IMR-90 (cell line): ENCODE measurements around the gene SLC38A5. TPM values are rescaled to one million over a fixed set of nuclear protein-coding genes. Genes with fewer than 3 reads are reported as not detected.

ENCODE experiments used
- ATAC-seq: fragments of 200-7000 bp; cut with Tn5 transposase; 2 replicates; pipeline ENCODE4 v1.9.1; 2020; ENCODE audit warnings: low read depth, mild to moderate bottlenecking, moderate library complexity
- BruUV-seq: library from RNA; stranded (reverse); fragments of 400-500 nt; replicated peaks from 2 replicates; lab custom pipeline; 2021; lab: Mats Ljungman, UMichigan
- CTCF ChIA-PET: fragments of 300-600 bp; formaldehyde crosslinking; extraction: SDS; loops from one replicate; lab custom pipeline; 2021; ENCODE audit warnings: antibody characterized with exemption; lab: Yijun Ruan, JAX
- POLR2A ChIA-PET: fragments of 300-600 bp; sonication (Branson Sonifier 250); formaldehyde crosslinking; loops from one replicate; lab custom pipeline; 2022; ENCODE audit warnings: antibody characterized with exemption; ENCODE audit not compliant: unreplicated experiment; lab: Charles Lee
- DNase-seq: peaks from one replicate; pipeline ENCODE4 v3.0.0; 2013
- H2AFZ ChIP-seq: replicated peaks from 2 replicates; pipeline ENCODE3; 2013; ENCODE audit warnings: low read length, mild to moderate bottlenecking; ENCODE audit not compliant: poor library complexity
- H2AK5ac ChIP-seq: 2 replicates; pipeline ENCODE4 v1.6.1; 2013; ENCODE audit warnings: low read depth, low read length, inconsistent platforms
- H2AK9ac ChIP-seq: replicated peaks from 2 replicates; pipeline ENCODE3; 2013; ENCODE audit warnings: mild to moderate bottlenecking, low read depth, low read length, moderate library complexity; ENCODE audit not compliant: poor library complexity
- H2BK120ac ChIP-seq: 2 replicates; pipeline ENCODE4 v1.6.1; 2013; ENCODE audit warnings: low read depth, low read length, inconsistent platforms
- H2BK15ac ChIP-seq: 3 replicates; pipeline ENCODE4 v1.6.1; 2013; ENCODE audit warnings: low read depth, low read length, inconsistent platforms
- H2BK20ac ChIP-seq: 2 replicates; pipeline ENCODE4 v1.6.1; 2013; ENCODE audit warnings: low read depth, mild to moderate bottlenecking, inconsistent platforms, low read length, moderate library complexity
- H2BK5ac ChIP-seq: 2 replicates; pipeline ENCODE4 v1.6.1; 2013; ENCODE audit warnings: mild to moderate bottlenecking, low read depth, low read length, inconsistent platforms; ENCODE audit not compliant: poor library complexity, severe bottlenecking
- H3K14ac ChIP-seq: replicated peaks from 2 replicates; pipeline ENCODE4 v1.6.1; 2013; ENCODE audit warnings: low read depth, low read length, inconsistent platforms
- H3K18ac ChIP-seq: 2 replicates; pipeline ENCODE4 v1.6.1; 2013; ENCODE audit warnings: low read depth, low read length, control low read depth
- H3K23ac ChIP-seq: 2 replicates; pipeline ENCODE4 v1.6.1; 2013; ENCODE audit warnings: low read depth, low read length, inconsistent platforms
- H3K27ac ChIP-seq: 2 replicates; pipeline ENCODE4 v1.5.1; 2013; ENCODE audit warnings: mild to moderate bottlenecking, control low read depth, low read length; ENCODE audit not compliant: insufficient read depth
- H3K27me3 ChIP-seq: 2 replicates; pipeline ENCODE4 v1.6.1; 2013; ENCODE audit warnings: low read length; ENCODE audit not compliant: control insufficient read depth, insufficient read depth
- H3K36me3 ChIP-seq: 2 replicates; pipeline ENCODE4 v1.6.1; 2013; ENCODE audit warnings: low read length, mixed read lengths; ENCODE audit not compliant: control insufficient read depth, insufficient read depth
- H3K4ac ChIP-seq: 2 replicates; pipeline ENCODE4 v1.6.1; 2013; ENCODE audit warnings: low read depth, low read length, inconsistent platforms
- H3K4me1 ChIP-seq: 2 replicates; pipeline ENCODE4 v1.6.1; 2013; ENCODE audit warnings: low read length, mixed read lengths; ENCODE audit not compliant: control insufficient read depth, insufficient read depth
- H3K4me2 ChIP-seq: 2 replicates; pipeline ENCODE4 v1.6.1; 2013; ENCODE audit warnings: low read depth, mild to moderate bottlenecking, control low read depth, low read length, moderate library complexity
- H3K4me3 ChIP-seq: 2 replicates; pipeline ENCODE4 v1.5.1; 2013; ENCODE audit warnings: low read depth, mild to moderate bottlenecking, control low read depth, low read length, moderate library complexity; ENCODE audit not compliant: insufficient read depth
- H3K56ac ChIP-seq: 2 replicates; pipeline ENCODE4 v1.6.1; 2013; ENCODE audit warnings: low read length, inconsistent platforms; ENCODE audit not compliant: insufficient read depth; ENCODE audit errors: extremely low read depth
- H3K79me1 ChIP-seq, 2 experiments: 2 replicates each; pipeline ENCODE4 v1.6.1; 2013; ENCODE audit warnings: low read length in 2 of 2, inconsistent platforms in 1 of 2, low read depth in 1 of 2
- H3K9ac ChIP-seq: 2 replicates; pipeline ENCODE4 v1.6.1; 2013; ENCODE audit warnings: low read depth, low read length, control low read depth
- H3K9me1 ChIP-seq: 2 replicates; pipeline ENCODE4 v1.6.1; 2013; ENCODE audit warnings: low read length, inconsistent platforms; ENCODE audit not compliant: insufficient read depth
- H3K9me3 ChIP-seq: 2 replicates; pipeline ENCODE4 v1.6.1; 2013; ENCODE audit warnings: low read length; ENCODE audit not compliant: control insufficient read depth, insufficient read depth
- H4K20me1 ChIP-seq: 2 replicates; pipeline ENCODE4 v1.6.1; 2013; ENCODE audit warnings: low read length, inconsistent platforms; ENCODE audit not compliant: insufficient read depth
- H4K5ac ChIP-seq: 2 replicates; pipeline ENCODE4 v1.6.1; 2013; ENCODE audit warnings: mild to moderate bottlenecking, low read depth, low read length, control low read depth
- H4K8ac ChIP-seq, 2 experiments: 2 replicates each; pipeline ENCODE4 v1.6.1; 2013; ENCODE audit warnings: low read depth in 2 of 2, low read length in 2 of 2, control low read depth in 1 of 2, inconsistent platforms in 1 of 2
- H4K91ac ChIP-seq: 2 replicates; pipeline ENCODE4 v1.6.1; 2013; ENCODE audit warnings: low read depth, low read length, inconsistent platforms; ENCODE audit not compliant: insufficient read depth
- CEBPB ChIP-seq: IDR thresholded peaks from 2 replicates; pipeline ENCODE4 v1.6.1; 2012; ENCODE audit warnings: low read depth, low read length, improper control_type of control experiment
- CHD1 ChIP-seq: IDR thresholded peaks from 2 replicates; pipeline ENCODE4 v1.6.1; 2012; ENCODE audit warnings: low read depth, low read length, improper control_type of control experiment
- FOS ChIP-seq: fragments of 150-350 bp; IDR thresholded peaks from 2 replicates; pipeline ENCODE4 v1.6.1; 2016; ENCODE audit warnings: low read depth, low read length
- MAZ ChIP-seq: IDR thresholded peaks from 2 replicates; pipeline ENCODE4 v1.6.1; 2012; ENCODE audit warnings: low read depth, mild to moderate bottlenecking, low read length, improper control_type of control experiment, moderate library complexity, borderline replicate concordance
- MXI1 ChIP-seq: IDR thresholded peaks from 2 replicates; pipeline ENCODE4 v1.6.1; 2012; ENCODE audit warnings: low read depth, mild to moderate bottlenecking, low read length, moderate library complexity, borderline replicate concordance
- RAD21 ChIP-seq: IDR thresholded peaks from 2 replicates; pipeline ENCODE4 v1.6.1; 2012; ENCODE audit warnings: low read length, improper control_type of control experiment
- WGBS, 2 experiments: methylation state at CpG; one replicate each; pipeline versions ENCODE4 v1.1.5 to v1.1.7; 2013; ENCODE audit warnings: missing lambda C conversion rate in 2 of 2; ENCODE audit not compliant: insufficient read length in 1 of 2; ENCODE audit errors: extremely low coverage in 2 of 2; 5-methylcytosine and 5-hydroxymethylcytosine counted together
- dilution Hi-C: fragments of 300-500 bp; cut with HindIII; formaldehyde crosslinking; loops from one replicate; pipeline ENCODE4 v1.14.3; 2018; ENCODE audit warnings: low sequenced_read_pairs; ENCODE audit not compliant: unreplicated experiment
- in situ Hi-C: fragments of 300-500 bp; cut with MboI; formaldehyde crosslinking; loops from 3 replicates; pipeline ENCODE4 v1.14.3; 2019; ENCODE audit warnings: low sequenced_read_pairs, inconsistent platforms, mixed read lengths
- intact Hi-C: fragments of 100-400 bp; cut with micrococcal nuclease; formaldehyde crosslinking; loops from 2 replicates; pipeline ENCODE4 v1.10.0; 2022
- polyA plus RNA-seq, 3 experiments: library from polyadenylated mRNA; depleted of rRNA; stranded (reverse); fragments of >200 nt; gene quantifications; 2 replicates each; pipeline ENCODE4 v1.2.3, GENCODE V29; 2012; ENCODE audit warnings: low replicate concordance in 1 of 3
- total RNA-seq: library from RNA; depleted of rRNA; stranded (reverse); fragments of >200 nt; gene quantifications from 2 replicates; pipeline ENCODE4 v1.2.3, GENCODE V29; 2012
- TF ChIP-seq, protein P1 (sequence below): fragments of 150-350 bp; IDR thresholded peaks from 2 replicates; pipeline ENCODE4 v1.6.1; 2016; ENCODE audit warnings: low read depth, mild to moderate bottlenecking, low read length, moderate library complexity, borderline replicate concordance
- TF ChIP-seq, protein P2 (sequence below): fragments of 150-350 bp; IDR thresholded peaks from 2 replicates; pipeline ENCODE4 v1.6.1; 2017; ENCODE audit warnings: mild to moderate bottlenecking, antibody characterized with exemption, low read length, low read depth
- TF ChIP-seq, protein P3 (sequence below): conservative IDR thresholded peaks from 2 replicates; pipeline ENCODE4 v1.5.1; 2012; ENCODE audit warnings: mild to moderate bottlenecking, low read depth, low read length, improper control_type of control experiment

Gene SLC38A5
- total and polyA plus RNA-seq, 2 of the 4 experiments (the other 2 are of a cell fraction): 12.2 to 20.4 TPM

GRCh38 chrX:48478806-48479205, 8.7 kb upstream of the SLC38A5 start:
- CTCF ChIA-PET: no interaction called here
- no peak for DNase-seq
- no peak overlapping the region for H2BK5ac ChIP-seq

More at GRCh38 chrX:48478806-48479205, 8.7 kb upstream of the SLC38A5 start:
- Histone ChIP-seq H2BK20ac (no peak overlapping the region), H4K5ac (no peak overlapping the region), H3K4me3 (no peak overlapping the region), H4K8ac (no peak overlapping the region), H3K27me3 (no peaks in the 10 kb centered on the region), H3K27ac (no peak overlapping the region), H4K91ac (no peak overlapping the region), H3K23ac (no peak overlapping the region), H3K9me1 (peaks cover 7% of the 10 kb centered on the region), H3K14ac (no peak overlapping the region), H3K18ac (no peak overlapping the region), H2AK9ac (no peak overlapping the region), H3K4me2 (no peak overlapping the region), H3K4ac (no peak overlapping the region), H3K79me1 (peaks cover 0 to 23% of the 10 kb centered on the region in 2 experiments; a peak in 2 of 4 replicates), H3K56ac (no peak overlapping the region), H3K36me3 (peaks cover 12% of the 10 kb centered on the region; the same call in 1 of the 2 replicates), H3K4me1 (no peaks in the 10 kb centered on the region), H3K9me3 (no peaks in the 10 kb centered on the region), H2BK15ac (no peak overlapping the region), H2BK120ac (no peak overlapping the region), H2AFZ (no peak overlapping the region), H4K20me1 (no peaks in the 10 kb centered on the region; the same call in 1 of the 2 replicates), H3K9ac (no peak overlapping the region), H2AK5ac (no peak overlapping the region)
- TF ChIP-seq FOS (no peak), CHD1 (no peak), CEBPB (no peak), RAD21 (no peak), MAZ (no peak), MXI1 (no peak)
- TF ChIP-seq, protein P1, sequence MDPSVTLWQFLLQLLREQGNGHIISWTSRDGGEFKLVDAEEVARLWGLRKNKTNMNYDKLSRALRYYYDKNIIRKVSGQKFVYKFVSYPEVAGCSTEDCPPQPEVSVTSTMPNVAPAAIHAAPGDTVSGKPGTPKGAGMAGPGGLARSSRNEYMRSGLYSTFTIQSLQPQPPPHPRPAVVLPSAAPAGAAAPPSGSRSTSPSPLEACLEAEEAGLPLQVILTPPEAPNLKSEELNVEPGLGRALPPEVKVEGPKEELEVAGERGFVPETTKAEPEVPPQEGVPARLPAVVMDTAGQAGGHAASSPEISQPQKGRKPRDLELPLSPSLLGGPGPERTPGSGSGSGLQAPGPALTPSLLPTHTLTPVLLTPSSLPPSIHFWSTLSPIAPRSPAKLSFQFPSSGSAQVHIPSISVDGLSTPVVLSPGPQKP: no peak
- TF ChIP-seq, protein P2, sequence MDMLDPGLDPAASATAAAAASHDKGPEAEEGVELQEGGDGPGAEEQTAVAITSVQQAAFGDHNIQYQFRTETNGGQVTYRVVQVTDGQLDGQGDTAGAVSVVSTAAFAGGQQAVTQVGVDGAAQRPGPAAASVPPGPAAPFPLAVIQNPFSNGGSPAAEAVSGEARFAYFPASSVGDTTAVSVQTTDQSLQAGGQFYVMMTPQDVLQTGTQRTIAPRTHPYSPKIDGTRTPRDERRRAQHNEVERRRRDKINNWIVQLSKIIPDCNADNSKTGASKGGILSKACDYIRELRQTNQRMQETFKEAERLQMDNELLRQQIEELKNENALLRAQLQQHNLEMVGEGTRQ: no peak
- TF ChIP-seq, protein P3, sequence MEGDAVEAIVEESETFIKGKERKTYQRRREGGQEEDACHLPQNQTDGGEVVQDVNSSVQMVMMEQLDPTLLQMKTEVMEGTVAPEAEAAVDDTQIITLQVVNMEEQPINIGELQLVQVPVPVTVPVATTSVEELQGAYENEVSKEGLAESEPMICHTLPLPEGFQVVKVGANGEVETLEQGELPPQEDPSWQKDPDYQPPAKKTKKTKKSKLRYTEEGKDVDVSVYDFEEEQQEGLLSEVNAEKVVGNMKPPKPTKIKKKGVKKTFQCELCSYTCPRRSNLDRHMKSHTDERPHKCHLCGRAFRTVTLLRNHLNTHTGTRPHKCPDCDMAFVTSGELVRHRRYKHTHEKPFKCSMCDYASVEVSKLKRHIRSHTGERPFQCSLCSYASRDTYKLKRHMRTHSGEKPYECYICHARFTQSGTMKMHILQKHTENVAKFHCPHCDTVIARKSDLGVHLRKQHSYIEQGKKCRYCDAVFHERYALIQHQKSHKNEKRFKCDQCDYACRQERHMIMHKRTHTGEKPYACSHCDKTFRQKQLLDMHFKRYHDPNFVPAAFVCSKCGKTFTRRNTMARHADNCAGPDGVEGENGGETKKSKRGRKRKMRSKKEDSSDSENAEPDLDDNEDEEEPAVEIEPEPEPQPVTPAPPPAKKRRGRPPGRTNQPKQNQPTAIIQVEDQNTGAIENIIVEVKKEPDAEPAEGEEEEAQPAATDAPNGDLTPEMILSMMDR: no peak
- WGBS, 2 experiments: no CpG with 5 or more reads among the region's 5 CpGs
- dilution Hi-C loops: no loop called here
- intact Hi-C loops: no loop called here
- in situ Hi-C loops: no loop called here
- POLR2A ChIA-PET: no interaction called here
- ATAC-seq: no peak
- BruUV-seq: no TSS peak
